Adrenal gland (tissue), 5 donors: ENCODE measurements around the gene ATP6V1G3.

Experiments used
- CTCF ChIP-seq, 6 experiments: fragments of 450-650 bp in 4 of 6; fragments of 200-600 bp in 2 of 6; sonication (generic) in 1 of 6; IDR thresholded peaks; 1 replicate in 5 of 6; 2 replicates in 1 of 6; pipeline versions ENCODE4 v1.5.1 to v1.8.0; 2016 to 2021; ENCODE audit warnings: antibody characterized with exemption in 6 of 6, mild to moderate bottlenecking in 2 of 6, moderate library complexity in 1 of 6
- POLR2A ChIP-seq, 2 donors: fragments of 450-650 bp; IDR thresholded peaks; one replicate each; pipeline ENCODE4 v1.6.1; 2017; ENCODE audit warnings: antibody characterized with exemption in 2 of 2, mild to moderate bottlenecking in 2 of 2, moderate library complexity in 1 of 2
- donor health status: DM: no; HTN: no; CAD: no.

- TF ChIP-seq CTCF (IDR thresholded peaks at IDR 0.05) (no peak), POLR2A (IDR thresholded peaks at IDR 0.05) (no peak)
Measured at GRCh38 chr1:198500096-198500495, 40.4 kb downstream of the ATP6V1G3 start.
